Right lobe of liver (tissue), 4 donors: ENCODE results near the gene UTP18.

Experiments
- POLR2A ChIP-seq: fragments of 450-650 bp; IDR thresholded peaks from one replicate; pipeline ENCODE4 v1.6.1; 2017; ENCODE audit warnings: antibody characterized with exemption, mild to moderate bottlenecking
- TF ChIP-seq, protein P1 (sequence below), 4 donors: fragments of 200-600 bp in 3 of 4; fragments of 450-650 bp in 1 of 4; IDR thresholded peaks; one replicate each; pipeline versions ENCODE4 v1.5.1 to v1.8.0; 2016 to 2022; ENCODE audit warnings: antibody characterized with exemption in 4 of 4, mild to moderate bottlenecking in 2 of 4
- donor health status: DM: no; HTN: no; CAD: no.
- donor health status: DM: no; HTN: no; CAD: no.
- donor health status: DM: no; HTN: yes; CAD: no.

GRCh38 chr17:51346218-51346982, 86.1 kb downstream of the UTP18 start:
- TF ChIP-seq, protein P1, sequence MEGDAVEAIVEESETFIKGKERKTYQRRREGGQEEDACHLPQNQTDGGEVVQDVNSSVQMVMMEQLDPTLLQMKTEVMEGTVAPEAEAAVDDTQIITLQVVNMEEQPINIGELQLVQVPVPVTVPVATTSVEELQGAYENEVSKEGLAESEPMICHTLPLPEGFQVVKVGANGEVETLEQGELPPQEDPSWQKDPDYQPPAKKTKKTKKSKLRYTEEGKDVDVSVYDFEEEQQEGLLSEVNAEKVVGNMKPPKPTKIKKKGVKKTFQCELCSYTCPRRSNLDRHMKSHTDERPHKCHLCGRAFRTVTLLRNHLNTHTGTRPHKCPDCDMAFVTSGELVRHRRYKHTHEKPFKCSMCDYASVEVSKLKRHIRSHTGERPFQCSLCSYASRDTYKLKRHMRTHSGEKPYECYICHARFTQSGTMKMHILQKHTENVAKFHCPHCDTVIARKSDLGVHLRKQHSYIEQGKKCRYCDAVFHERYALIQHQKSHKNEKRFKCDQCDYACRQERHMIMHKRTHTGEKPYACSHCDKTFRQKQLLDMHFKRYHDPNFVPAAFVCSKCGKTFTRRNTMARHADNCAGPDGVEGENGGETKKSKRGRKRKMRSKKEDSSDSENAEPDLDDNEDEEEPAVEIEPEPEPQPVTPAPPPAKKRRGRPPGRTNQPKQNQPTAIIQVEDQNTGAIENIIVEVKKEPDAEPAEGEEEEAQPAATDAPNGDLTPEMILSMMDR (IDR thresholded peaks at IDR 0.05): no peak
- TF ChIP-seq POLR2A: no peak
